K562 (cell line): ENCODE results near the gene PRMT5. TPM values are rescaled to one million over a fixed set of nuclear protein-coding genes. Genes with fewer than 3 reads are reported as not detected.
A peak's percentile ranks its signal among the peaks of the same experiment; 100 is the strongest.

ENCODE experiments used
- ATAC-seq: fragments of 200-7000 bp; cut with Tn5 transposase; 3 replicates; pipeline ENCODE4 v1.9.1; 2020; ENCODE audit warnings: moderate library complexity
- BruUV-seq: library from RNA; stranded (reverse); fragments of 400-500 nt; replicated peaks from 2 replicates; lab custom pipeline; 2021; lab: Mats Ljungman, UMichigan
- CTCF ChIA-PET: fragments of 300-600 bp; formaldehyde crosslinking; extraction: SDS; loops from one replicate; lab custom pipeline; 2021; ENCODE audit warnings: low intra/inter-chr PET ratio; lab: Yijun Ruan, JAX
- POLR2A ChIA-PET: fragments of 300-600, 350-650 bp; sonication (Branson Sonifier 250); formaldehyde crosslinking; extraction: SDS; loops from one replicate; lab custom pipeline; 2021; ENCODE audit warnings: antibody characterized with exemption, inconsistent platforms; lab: Yijun Ruan, JAX
- DNase-seq, 4 experiments: peaks; one replicate each; pipeline versions ENCODE4 v3.0.0 to v3.0.0-alpha.2; 2011 to 2018; ENCODE audit warnings: low spot score in 3 of 4, mixed read lengths in 3 of 4; ENCODE audit errors: extremely low read depth in 1 of 4
- FAIRE-seq: peaks from 2 replicates; lab custom pipeline; 2011; peaks lifted over from hg19 to GRCh38; lab: Jason Lieb, UNC
- H2AFZ ChIP-seq: 2 replicates; pipeline ENCODE4 v1.6.0; 2011; ENCODE audit warnings: low read depth, low read length, control low read depth, inconsistent platforms
- H3K27ac ChIP-seq: fragments of 200-600 bp; 3 replicates; pipeline ENCODE4 v1.8.0; 2011; ENCODE audit warnings: low read depth, mild to moderate bottlenecking, control low read depth, inconsistent platforms, low read length, moderate library complexity, mixed read lengths; ENCODE audit errors: extremely low read depth
- H3K27me3 ChIP-seq, 2 experiments: fragments of 300-600 bp in 1 of 2; 2 replicates in 1 of 2; 3 replicates in 1 of 2; pipeline versions ENCODE4 v1.6.0 to v1.8.0; 2011; ENCODE audit warnings: inconsistent platforms in 2 of 2, low read length in 2 of 2, mild to moderate bottlenecking in 1 of 2, mixed read lengths in 1 of 2, moderate library complexity in 1 of 2; ENCODE audit not compliant: control insufficient read depth in 2 of 2, insufficient read depth in 2 of 2
- H3K36me3 ChIP-seq: fragments of 300-600 bp; 3 replicates; pipeline ENCODE4 v1.8.0; 2011; ENCODE audit warnings: mild to moderate bottlenecking, low read length, inconsistent platforms; ENCODE audit not compliant: control insufficient read depth, insufficient read depth
- H3K4me1 ChIP-seq, 2 experiments: fragments of 200-600 bp in 1 of 2; replicated peaks in 1 of 2; 2 replicates in 1 of 2; 3 replicates in 1 of 2; pipeline versions ENCODE4 v1.5.1 to v1.8.0; 2011; ENCODE audit warnings: inconsistent platforms in 2 of 2, low read length in 2 of 2, mild to moderate bottlenecking in 1 of 2, mixed read lengths in 1 of 2, moderate library complexity in 1 of 2; ENCODE audit not compliant: control insufficient read depth in 2 of 2, insufficient read depth in 2 of 2
- H3K4me2 ChIP-seq: 2 replicates; pipeline ENCODE4 v1.6.1; 2011; ENCODE audit warnings: low read length, control low read depth, inconsistent platforms, mixed read lengths; ENCODE audit not compliant: insufficient read depth
- H3K4me3 ChIP-seq: fragments of 200-600 bp; sonication (generic), shearing (Covaris generic); 2 replicates; pipeline ENCODE4 v1.5.1; 2016; ENCODE audit warnings: control low read depth, inconsistent platforms
- H3K79me2 ChIP-seq: fragments of 200-600 bp; 3 replicates; pipeline ENCODE4 v1.8.0; 2011; ENCODE audit warnings: low read length, inconsistent platforms; ENCODE audit not compliant: control insufficient read depth, insufficient read depth
- H3K9ac ChIP-seq, 2 experiments: 2 replicates each; pipeline versions ENCODE4 v1.6.0 to v1.6.1; 2011; ENCODE audit warnings: low read depth in 2 of 2, low read length in 2 of 2, control low read depth in 1 of 2, inconsistent platforms in 1 of 2, mild to moderate bottlenecking in 1 of 2, mixed read lengths in 1 of 2; ENCODE audit not compliant: insufficient read depth in 1 of 2
- H3K9me1 ChIP-seq: one replicate; pipeline ENCODE4 v1.6.0; 2011; ENCODE audit warnings: inconsistent platforms, mild to moderate bottlenecking, low read length, moderate library complexity; ENCODE audit not compliant: control insufficient read depth, insufficient read depth
- H3K9me3 ChIP-seq: replicated peaks from 2 replicates; pipeline ENCODE4 v1.5.1; 2011; ENCODE audit warnings: low read depth, low read length, inconsistent platforms; ENCODE audit not compliant: control insufficient read depth, insufficient read depth
- H4K20me1 ChIP-seq: replicated peaks from 2 replicates; pipeline ENCODE4 v1.6.1; 2011; ENCODE audit warnings: low read length, inconsistent platforms, mixed read lengths; ENCODE audit not compliant: control insufficient read depth, insufficient read depth
- HLTF ChIP-seq: fragments of 450-650 bp; IDR thresholded peaks from 2 replicates; pipeline ENCODE4 v1.6.1; 2016
- NCOA2 ChIP-seq, 2 experiments: fragments of 450-650 bp; IDR thresholded peaks; 2 replicates each; pipeline ENCODE4 v1.6.1; 2018; ENCODE audit warnings: mild to moderate bottlenecking in 2 of 2, moderate library complexity in 1 of 2; ENCODE audit not compliant: partially characterized antibody in 2 of 2
- NFE2L1 ChIP-seq: fragments of 450-650 bp; IDR thresholded peaks from 2 replicates; pipeline ENCODE4 v1.6.1; 2016; ENCODE audit warnings: missing genetic modification characterization, low read depth, mild to moderate bottlenecking, missing compliant biosample characterization, moderate library complexity, borderline replicate concordance
- SREBF1 ChIP-seq: fragments of 150-350 bp; IDR thresholded peaks from 2 replicates; pipeline ENCODE4 v1.6.1; 2014; ENCODE audit warnings: antibody characterized with exemption, low read depth, low read length, borderline replicate concordance
- ZNF436 ChIP-seq: fragments of 250-450, 450-650 bp; sonication (Bioruptor Pico); formaldehyde crosslinking; IDR thresholded peaks from 2 replicates; pipeline ENCODE4 v1.7.0; 2020; ENCODE audit warnings: mild to moderate bottlenecking
- WGBS: fragments of 100-300 bp; shearing (Covaris generic); methylation state at CpG from one replicate; pipeline ENCODE4 v1.1.6; 2016; ENCODE audit warnings: low coverage, mixed read lengths; ENCODE audit not compliant: insufficient coverage; ENCODE audit errors: missing lambda C conversion rate; 5-methylcytosine and 5-hydroxymethylcytosine counted together
- in situ Hi-C: fragments of 300-500 bp; cut with MboI; formaldehyde crosslinking; loops from 4 replicates; pipeline ENCODE4 v1.15.0; 2018; ENCODE audit warnings: inconsistent platforms, mixed read lengths
- intact Hi-C: fragments of 100-400 bp; cut with micrococcal nuclease; formaldehyde crosslinking; loops from 2 replicates; pipeline ENCODE4 v1.14.2; 2022
- polyA plus RNA-seq, 8 experiments: library from polyadenylated mRNA; depleted of rRNA in 4 of 8; stranded (reverse) in 5 of 8; unstranded in 3 of 8; fragments of >200 nt; fragmentation: Nextera tagmentation in 2 of 8; fragmentation: Illumina TruSeq in 1 of 8; extraction: Ambion mirVana in 2 of 8; extraction: Trizol in 1 of 8; gene quantifications; 2 replicates each; pipeline versions ENCODE4 v1.2.1 to v1.2.3, GENCODE V29; 2011 to 2014; ENCODE audit warnings: inconsistent platforms in 1 of 8, missing spikeins in 1 of 8
- total RNA-seq, 7 experiments: library from RNA; depleted of rRNA in 6 of 7; stranded (reverse); fragments of >200 nt in 6 of 7; fragmentation: Illumina TruSeq in 2 of 7; extraction: Trizol in 2 of 7; gene quantifications; 2 replicates each; pipeline versions ENCODE4 v1.2.1 to v1.2.3, GENCODE V29; 2011 to 2021; ENCODE audit warnings: low replicate concordance in 1 of 7
- TF ChIP-seq, protein P1 (sequence below), 2 experiments: fragments of 450-650 bp; IDR thresholded peaks; 2 replicates each; pipeline ENCODE4 v1.6.1; 2016; ENCODE audit warnings: mild to moderate bottlenecking in 2 of 2, borderline replicate concordance in 1 of 2, low read depth in 1 of 2, moderate library complexity in 1 of 2
- TF ChIP-seq, protein P2 (sequence below): conservative IDR thresholded peaks from 2 replicates; pipeline ENCODE4 v1.6.1; 2011; ENCODE audit warnings: low read depth, mild to moderate bottlenecking, low read length; ENCODE audit not compliant: control insufficient read depth
- TF ChIP-seq, protein P3 (sequence below): sonication (generic); formaldehyde crosslinking; IDR thresholded peaks from 2 replicates; pipeline ENCODE4 v1.8.0; 2022; ENCODE audit warnings: missing genetic modification reagents, mild to moderate bottlenecking, borderline replicate concordance

Gene PRMT5
- total and polyA plus RNA-seq, 9 of the 15 experiments (the other 6 are each of a cell fraction or from before 2014, with no cell fraction given) = 114 to 552 (median 222) TPM

DNA sequence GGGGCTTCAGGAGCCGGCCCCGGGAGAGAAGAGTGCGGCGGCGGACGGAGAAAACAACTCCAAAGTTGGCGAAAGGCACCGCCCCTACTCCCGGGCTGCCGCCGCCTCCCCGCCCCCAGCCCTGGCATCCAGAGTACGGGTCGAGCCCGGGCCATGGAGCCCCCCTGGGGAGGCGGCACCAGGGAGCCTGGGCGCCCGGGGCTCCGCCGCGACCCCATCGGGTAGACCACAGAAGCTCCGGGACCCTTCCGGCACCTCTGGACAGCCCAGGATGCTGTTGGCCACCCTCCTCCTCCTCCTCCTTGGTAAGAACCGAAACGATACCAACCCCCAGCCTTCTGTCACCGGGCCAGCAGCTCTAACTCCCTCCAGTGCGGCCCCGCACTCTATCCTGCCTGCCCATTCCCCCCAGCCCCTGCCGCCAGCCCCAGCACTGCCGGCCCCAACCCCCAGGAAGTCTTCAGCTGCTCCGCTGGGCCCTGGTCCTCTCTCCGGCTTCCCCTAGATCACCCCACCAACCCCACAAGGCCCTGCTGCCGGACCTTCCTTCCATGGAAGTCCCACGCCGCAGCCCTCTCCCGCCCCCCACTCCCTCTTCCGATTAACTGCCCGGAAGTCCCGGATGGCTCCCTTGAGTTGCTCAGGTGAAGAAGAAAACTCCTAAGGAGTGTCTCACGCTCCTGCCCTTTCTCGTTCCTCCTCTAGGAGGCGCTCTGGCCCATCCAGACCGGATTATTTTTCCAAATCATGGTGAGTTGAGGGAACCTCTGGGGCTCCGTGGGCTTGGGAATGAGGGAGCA is 56.9 kb downstream of the PRMT5 start:
- CTCF ChIA-PET = interaction anchor here (0.6 to 2.2 kb wide), 4 partner anchors 26 to 314 kb away, joined by 3 to 18 read pairs (median 4); no protein-coding TSS in a partner anchor
- Histone ChIP-seq H3K4me3 (peak overlapping the region; percentile 87), H3K9ac (peak overlapping the region; percentile 87 to 91), H3K36me3 (peaks cover 34% of the 10 kb centered on the region; the same call in 2 of the 3 replicates), H3K79me2 (peaks cover 15% of the 10 kb centered on the region), H3K9me3 (no peaks in the 10 kb centered on the region), H3K4me1 (peaks cover 12 to 36% of the 10 kb centered on the region in 2 experiments), H3K27ac (peak overlapping the region; percentile 98), H3K9me1 (no peaks in the 10 kb centered on the region), H2AFZ (peak overlapping the region; percentile 97), H3K27me3 (no peaks in the 10 kb centered on the region), H3K4me2 (peak overlapping the region; percentile 95), H4K20me1 (no peaks in the 10 kb centered on the region)
- under 1% methylated on average over 30 of the region's 45 CpGs for WGBS
- DNase-seq (peak; percentile 79 to 93 (median 83)), FAIRE-seq (peak; percentile 97), ATAC-seq (peak; percentile 71)
- BruUV-seq = no TSS peak
- POLR2A ChIA-PET = interaction anchor here (0.5 to 5.1 kb wide), 12 partner anchors 10 to 184 kb away, joined by 3 to 60 read pairs (median 4); partner anchors contain the start of genes HAUS4, PRMT5, RBM23 and REM2
- intact Hi-C loops (loop anchor here (1.0 to 5.0 kb wide), 5 partner anchors 28 to 114 kb away; partner anchors contain the start of genes PRMT5 and RBM23), in situ Hi-C loops (no loop called here)
- no peak for TF ChIP-seq NFE2L1 (tag)
- TF ChIP-seq, protein P1, sequence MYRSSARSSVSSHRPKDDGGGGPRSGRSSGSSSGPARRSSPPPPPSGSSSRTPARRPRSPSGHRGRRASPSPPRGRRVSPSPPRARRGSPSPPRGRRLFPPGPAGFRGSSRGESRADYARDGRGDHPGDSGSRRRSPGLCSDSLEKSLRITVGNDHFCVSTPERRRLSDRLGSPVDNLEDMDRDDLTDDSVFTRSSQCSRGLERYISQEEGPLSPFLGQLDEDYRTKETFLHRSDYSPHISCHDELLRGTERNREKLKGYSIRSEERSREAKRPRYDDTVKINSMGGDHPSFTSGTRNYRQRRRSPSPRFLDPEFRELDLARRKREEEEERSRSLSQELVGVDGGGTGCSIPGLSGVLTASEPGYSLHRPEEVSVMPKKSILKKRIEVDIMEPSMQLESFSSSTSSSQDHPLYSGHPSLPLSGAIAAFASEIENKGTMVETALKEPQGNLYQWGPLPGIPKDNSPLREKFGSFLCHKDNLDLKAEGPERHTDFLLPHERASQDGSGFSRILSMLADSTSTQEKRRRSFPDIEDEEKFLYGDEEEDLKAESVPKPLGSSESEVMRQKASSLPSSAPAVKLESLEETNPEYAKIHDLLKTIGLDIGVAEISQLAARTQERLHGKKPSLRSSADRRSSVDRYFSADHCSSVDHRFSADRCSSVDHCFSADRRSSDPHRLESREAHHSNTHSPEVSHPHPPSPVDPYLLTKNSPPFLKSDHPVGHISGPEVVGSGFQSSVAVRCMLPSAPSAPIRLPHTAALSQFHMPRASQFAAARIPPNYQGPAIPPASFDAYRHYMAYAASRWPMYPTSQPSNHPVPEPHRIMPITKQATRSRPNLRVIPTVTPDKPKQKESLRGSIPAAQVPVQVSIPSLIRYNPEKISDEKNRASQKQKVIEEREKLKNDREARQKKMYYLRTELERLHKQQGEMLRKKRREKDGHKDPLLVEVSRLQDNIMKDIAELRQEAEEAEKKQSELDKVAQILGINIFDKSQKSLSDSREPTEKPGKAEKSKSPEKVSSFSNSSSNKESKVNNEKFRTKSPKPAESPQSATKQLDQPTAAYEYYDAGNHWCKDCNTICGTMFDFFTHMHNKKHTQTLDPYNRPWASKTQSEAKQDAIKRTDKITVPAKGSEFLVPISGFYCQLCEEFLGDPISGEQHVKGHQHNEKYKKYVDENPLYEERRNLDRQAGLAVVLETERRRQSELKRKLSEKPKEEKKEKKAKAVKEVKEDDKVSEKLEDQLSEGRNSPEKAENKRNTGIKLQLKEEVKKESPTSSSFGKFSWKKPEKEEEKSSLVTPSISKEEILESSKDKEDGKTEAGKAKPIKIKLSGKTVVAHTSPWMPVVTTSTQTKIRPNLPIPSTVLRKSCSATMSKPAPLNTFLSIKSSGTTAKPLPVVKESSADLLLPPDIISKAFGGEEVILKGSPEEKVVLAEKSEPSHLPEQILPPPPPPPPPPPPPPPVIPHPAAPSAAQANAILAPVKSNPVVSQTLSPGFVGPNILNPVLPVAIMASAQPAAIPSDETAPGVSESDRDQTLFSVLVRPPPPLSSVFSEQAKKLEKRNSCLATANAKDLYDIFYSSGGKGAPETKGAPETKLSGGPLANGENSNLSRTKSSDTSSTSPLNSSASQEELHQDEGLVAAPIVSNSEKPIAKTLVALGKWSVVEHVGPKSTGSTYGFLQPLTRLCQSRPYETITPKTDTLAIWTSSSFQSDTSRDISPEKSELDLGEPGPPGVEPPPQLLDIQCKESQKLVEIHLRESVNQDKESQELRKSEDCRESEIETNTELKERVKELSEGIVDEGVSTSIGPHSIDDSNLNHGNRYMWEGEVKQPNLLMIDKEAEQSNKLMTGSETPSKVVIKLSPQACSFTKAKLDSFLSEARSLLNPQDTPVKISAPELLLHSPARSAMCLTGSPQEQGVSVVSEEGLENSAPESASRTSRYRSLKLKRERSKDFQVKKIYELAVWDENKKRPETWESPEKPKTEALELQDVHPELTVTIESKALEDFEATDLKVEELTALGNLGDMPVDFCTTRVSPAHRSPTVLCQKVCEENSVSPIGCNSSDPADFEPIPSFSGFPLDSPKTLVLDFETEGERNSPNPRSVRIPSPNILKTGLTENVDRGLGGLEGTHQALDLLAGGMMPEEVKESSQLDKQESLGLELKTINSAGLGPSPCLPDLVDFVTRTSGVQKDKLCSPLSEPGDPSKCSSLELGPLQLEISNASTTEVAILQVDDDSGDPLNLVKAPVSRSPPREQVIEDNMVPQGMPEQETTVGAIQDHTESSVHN (IDR thresholded peaks at IDR 0.05; ENCODE audit: borderline replicate concordance in 1 of 2, low read depth in 1 of 2) = no peak
- no peak for TF ChIP-seq SREBF1
- TF ChIP-seq, protein P2, sequence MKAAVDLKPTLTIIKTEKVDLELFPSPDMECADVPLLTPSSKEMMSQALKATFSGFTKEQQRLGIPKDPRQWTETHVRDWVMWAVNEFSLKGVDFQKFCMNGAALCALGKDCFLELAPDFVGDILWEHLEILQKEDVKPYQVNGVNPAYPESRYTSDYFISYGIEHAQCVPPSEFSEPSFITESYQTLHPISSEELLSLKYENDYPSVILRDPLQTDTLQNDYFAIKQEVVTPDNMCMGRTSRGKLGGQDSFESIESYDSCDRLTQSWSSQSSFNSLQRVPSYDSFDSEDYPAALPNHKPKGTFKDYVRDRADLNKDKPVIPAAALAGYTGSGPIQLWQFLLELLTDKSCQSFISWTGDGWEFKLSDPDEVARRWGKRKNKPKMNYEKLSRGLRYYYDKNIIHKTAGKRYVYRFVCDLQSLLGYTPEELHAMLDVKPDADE = no peak
- TF ChIP-seq, protein P3, sequence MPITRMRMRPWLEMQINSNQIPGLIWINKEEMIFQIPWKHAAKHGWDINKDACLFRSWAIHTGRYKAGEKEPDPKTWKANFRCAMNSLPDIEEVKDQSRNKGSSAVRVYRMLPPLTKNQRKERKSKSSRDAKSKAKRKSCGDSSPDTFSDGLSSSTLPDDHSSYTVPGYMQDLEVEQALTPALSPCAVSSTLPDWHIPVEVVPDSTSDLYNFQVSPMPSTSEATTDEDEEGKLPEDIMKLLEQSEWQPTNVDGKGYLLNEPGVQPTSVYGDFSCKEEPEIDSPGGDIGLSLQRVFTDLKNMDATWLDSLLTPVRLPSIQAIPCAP (CRISPR knock-in tag) = no peak
- TF ChIP-seq ZNF436 (CRISPR knock-in tag) = no peak
- TF ChIP-seq HLTF = no peak
- TF ChIP-seq NCOA2 (IDR thresholded peaks at IDR 0.05; ENCODE audit: partially characterized antibody in 2 of 2) = no peak
